Right ventricle myocardium inferior (tissue), 1 donor: Measurements from ENCODE around the gene GZF1. TPM values are rescaled to one million over a fixed set of nuclear protein-coding genes. Genes with fewer than 3 reads are reported as not detected.

Source experiments
- ATAC-seq: fragments of 200-7000 bp; cut with Tn5 transposase; one replicate; pipeline ENCODE4 v1.9.1; 2020; ENCODE audit warnings: mild to moderate bottlenecking, moderate library complexity
- DNase-seq: peaks from one replicate; pipeline ENCODE4 v3.0.0; 2021; ENCODE audit errors: missing footprints
- intact Hi-C: fragments of 100-400 bp; cut with DNase I; formaldehyde crosslinking; loops from one replicate; pipeline ENCODE4 v1.11.0; 2022
- total RNA-seq: library from RNA; stranded (reverse); fragmentation: NEBNext Ultra II Directional; extraction: Animal tissue kit (Norgen Biotek cat#: 25700); gene quantifications from one replicate; pipeline ENCODE4 v1.2.1, GENCODE V29; 2021
- donor health status: DM: no; HTN: yes; CAD: no; lungs with severe emphysema.

Gene GZF1
- total RNA-seq, 1 donor from 2014 or later, result 20.6 TPM

DNA sequence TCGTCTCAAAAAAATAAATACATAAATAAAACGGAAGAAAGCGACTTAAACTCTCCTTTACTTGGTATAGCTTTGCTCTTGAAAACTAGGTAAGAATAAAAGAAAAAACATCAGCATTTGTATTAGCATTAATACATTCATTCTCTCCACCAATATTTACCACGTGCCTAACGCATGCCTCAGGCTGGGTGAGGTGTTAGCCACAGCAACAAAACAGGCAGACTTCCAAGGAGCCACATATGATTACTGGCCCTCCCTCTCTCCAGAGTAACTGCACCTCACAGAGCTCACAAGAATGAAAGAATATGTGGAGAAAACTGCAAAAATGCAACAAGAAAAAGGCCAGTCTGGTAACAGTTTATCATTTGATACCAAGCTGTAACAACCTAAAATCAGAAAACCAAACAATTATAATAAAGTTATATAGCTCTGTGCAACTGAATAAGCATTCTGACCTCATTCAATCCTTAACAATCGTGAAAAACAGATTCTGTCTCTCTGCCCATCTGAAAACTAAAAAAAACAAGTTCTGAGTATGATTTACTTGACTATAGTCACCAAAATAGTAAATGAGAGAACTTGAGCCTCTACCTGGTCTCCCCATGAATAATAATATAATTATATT lies 54.1 kb downstream of the GZF1 start:
- ATAC-seq (no peak), DNase-seq (no peak)
- intact Hi-C loops, result no loop called here

DNA sequence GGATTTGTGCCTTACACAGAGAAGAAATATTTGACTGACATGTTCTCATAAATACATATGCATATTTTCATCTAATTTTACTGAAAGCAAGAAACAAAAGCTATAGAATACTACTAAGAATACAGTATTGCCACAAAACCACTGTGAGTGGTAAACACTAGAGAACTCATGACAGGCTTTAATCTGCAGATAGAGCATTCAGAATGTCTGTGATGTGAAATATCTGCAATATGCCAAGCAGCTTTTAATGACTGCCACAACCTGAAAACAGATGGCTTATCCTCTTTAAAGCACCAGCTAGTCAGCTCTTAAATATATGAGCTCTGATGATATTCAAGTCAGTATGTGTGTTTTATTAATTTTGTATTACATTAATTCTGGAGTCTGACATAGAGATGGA lies 55.9 kb downstream of the GZF1 start:
- no peak for ATAC-seq
- intact Hi-C loops, result no loop called here
- DNase-seq, result no peak

DNA sequence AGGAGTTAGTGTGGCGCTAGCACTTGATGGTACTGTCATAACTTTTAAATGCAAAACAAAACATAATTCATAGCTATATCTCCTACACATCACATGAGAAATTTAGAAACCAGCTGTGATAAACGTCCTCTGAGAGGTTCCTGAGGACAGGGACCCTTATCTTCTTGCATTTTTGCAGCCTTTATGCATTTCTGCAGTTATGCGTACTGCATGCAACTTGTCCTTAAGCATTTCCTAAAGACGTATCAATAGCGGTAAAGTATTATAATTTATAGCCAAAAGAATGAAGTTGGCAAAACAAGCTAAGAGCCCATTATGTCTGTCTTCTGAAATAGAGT lies 57.6 kb downstream of the GZF1 start:
- DNase-seq (no peak), ATAC-seq (no peak)
- intact Hi-C loops, result no loop called here

DNA sequence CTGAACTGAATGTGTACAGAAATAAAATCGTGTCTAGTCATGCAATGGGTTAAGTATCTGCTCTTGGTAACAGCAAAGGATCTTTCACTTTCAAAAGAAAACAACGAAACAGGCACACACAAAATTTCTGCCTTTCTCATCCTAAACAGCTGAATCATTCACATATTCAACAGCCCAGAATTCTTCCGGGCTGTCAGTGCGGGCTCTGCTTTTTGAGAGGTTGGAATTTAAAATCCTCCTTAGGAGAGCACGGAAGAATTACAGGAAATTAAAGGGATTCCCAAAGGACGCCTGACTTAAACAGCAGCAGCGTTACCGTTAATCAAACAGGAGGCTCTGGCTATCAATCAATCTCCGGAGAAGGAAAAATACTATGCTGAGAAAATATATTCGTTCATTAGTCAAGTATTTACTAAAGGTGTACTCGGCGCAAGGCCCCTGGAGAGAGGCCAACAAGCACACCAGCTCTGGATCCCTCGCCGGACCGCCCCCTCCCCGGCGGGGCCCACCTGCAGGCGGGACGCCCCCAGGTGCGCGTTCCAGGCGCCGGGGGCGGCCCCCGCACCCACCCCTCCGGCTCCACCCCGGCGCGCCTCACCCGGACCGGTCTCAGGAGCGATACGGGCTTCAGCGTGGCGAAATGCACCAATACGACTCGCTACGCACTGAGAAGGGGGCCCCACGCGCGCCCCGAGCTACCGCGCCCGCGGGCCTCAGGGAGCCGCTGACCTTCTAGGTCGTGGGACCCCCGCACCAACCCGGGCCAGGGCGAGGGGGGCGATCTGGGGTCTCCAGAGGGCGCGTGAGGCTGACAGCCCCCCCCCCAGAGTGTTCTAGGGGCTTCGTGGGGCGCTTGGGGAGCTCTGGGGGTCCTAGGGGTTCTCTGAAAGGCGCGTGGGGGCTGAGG lies 58.3 kb downstream of the GZF1 start:
- ATAC-seq, result peak; percentile 44
- intact Hi-C loops, result loop anchor here (5.0 kb wide), 1 partner anchor 58 kb away; the partner anchor contains the start of gene GZF1
- DNase-seq, result peak; percentile 75

DNA sequence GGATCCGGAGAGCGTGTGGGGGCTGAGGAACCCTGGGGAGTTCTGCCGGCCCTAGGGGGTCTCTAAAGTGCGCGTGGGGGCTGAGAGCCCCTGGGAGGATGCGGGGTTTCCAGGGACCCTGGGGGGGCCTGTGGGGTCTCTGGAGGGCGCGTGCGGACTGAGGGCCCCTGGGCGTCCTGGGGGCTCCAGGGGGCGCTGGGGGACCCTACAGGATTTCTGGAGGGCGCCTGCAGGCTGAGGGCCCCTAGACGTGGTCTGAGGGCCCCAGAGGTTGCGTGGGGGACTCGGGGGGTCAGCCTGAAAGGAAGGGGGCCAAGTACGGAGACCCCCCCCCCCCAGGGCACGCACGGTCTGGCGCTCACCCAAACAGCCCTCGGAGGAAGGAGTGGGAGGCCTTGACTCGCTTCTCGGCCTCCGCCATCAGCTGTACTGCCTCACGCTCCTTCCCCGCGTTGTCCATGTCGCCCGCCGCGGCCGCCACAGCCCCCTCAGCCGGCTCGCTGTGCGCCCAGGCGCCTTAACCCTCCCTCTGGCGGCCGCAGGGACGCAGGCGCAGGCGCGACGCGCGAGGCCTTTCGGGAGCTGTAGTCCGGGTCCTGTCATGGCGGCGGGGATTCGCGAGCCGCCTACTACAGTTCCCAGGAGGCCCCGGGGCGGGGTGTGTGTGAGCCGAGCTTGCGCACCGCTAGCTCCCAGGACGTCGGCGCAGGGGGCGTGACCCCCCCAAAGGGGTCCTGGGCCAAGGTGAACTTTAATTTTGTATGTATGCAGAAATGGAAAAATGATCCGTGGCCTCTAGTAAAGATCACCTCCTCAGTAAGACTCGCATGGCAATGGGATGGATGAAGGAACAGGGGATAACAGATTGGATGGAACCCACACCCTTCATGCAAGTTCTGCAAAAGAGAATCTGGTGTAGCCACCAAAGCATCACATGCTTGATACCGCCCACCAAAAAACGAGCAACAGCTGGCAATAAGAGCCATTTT lies 59.3 kb downstream of the GZF1 start, which contains the start of gene NAPB:
Gene NAPB, minus strand, starts transcription at position 546 of the 989 bp plus-strand sequence. Its CDS starts 86 bp downstream, at position 460.
- peak; percentile 99 for DNase-seq
- intact Hi-C loops, result loop anchor here (5.0 kb wide), 1 partner anchor 59 kb away; the partner anchor contains the start of gene GZF1
- ATAC-seq, result peak; percentile 99

Other genes starting within 250 kb of the GZF1 start
- 6.5 TPM for gene NXT1, start 11.4 kb upstream of the GZF1 start, total RNA-seq
- 4.7 TPM for gene NAPB, start 59.3 kb downstream of the GZF1 start, total RNA-seq
- gene CSTL1, start 77.5 kb downstream of the GZF1 start, total RNA-seq, result not detected
- gene CST11, start 90.7 kb downstream of the GZF1 start, total RNA-seq, result not detected
- not detected for gene CST8, start 128.9 kb downstream of the GZF1 start, total RNA-seq
- not detected for gene CST9L, start 206.3 kb downstream of the GZF1 start, total RNA-seq
- not detected for gene CST9, start 243.7 kb downstream of the GZF1 start, total RNA-seq